Liver (tissue), 9 donors: ENCODE results near the gene PPP1R3D. TPM values are rescaled to one million over a fixed set of nuclear protein-coding genes. Genes with fewer than 3 reads are reported as not detected.

Experiments used
- DNase-seq: peaks from one replicate; pipeline ENCODE4 v3.0.0-alpha.2; 2017; ENCODE audit warnings: low spot score
- H3K27ac ChIP-seq, 2 donors: one replicate each; pipeline ENCODE4 v1.7.0; 2013; ENCODE audit warnings: inconsistent platforms in 2 of 2, low read length in 2 of 2, control low read depth in 1 of 2, low read depth in 1 of 2, mild to moderate bottlenecking in 1 of 2
- H3K27me3 ChIP-seq, 4 donors: one replicate each; pipeline versions ENCODE4 v1.6.1 to v1.7.0; 2013; ENCODE audit warnings: low read length in 3 of 4, inconsistent platforms in 1 of 4, mild to moderate bottlenecking in 1 of 4, moderate library complexity in 1 of 4; ENCODE audit not compliant: control insufficient read depth in 4 of 4, insufficient read depth in 4 of 4
- H3K36me3 ChIP-seq, 4 donors: one replicate each; pipeline versions ENCODE4 v1.6.1 to v1.7.0; 2013; ENCODE audit warnings: low read length in 3 of 4, mild to moderate bottlenecking in 3 of 4, low read depth in 1 of 4, moderate library complexity in 1 of 4; ENCODE audit not compliant: control insufficient read depth in 4 of 4, insufficient read depth in 3 of 4
- H3K4me1 ChIP-seq, 4 donors: one replicate each; pipeline versions ENCODE4 v1.6.1 to v1.7.0; 2013; ENCODE audit warnings: low read length in 3 of 4, mild to moderate bottlenecking in 3 of 4, moderate library complexity in 1 of 4; ENCODE audit not compliant: control insufficient read depth in 4 of 4, insufficient read depth in 4 of 4
- H3K4me3 ChIP-seq, 3 donors: one replicate each; pipeline versions ENCODE4 v1.6.1 to v1.7.0; 2013; ENCODE audit warnings: low read length in 3 of 3, control low read depth in 1 of 3, low read depth in 1 of 3, mild to moderate bottlenecking in 1 of 3
- H3K9ac ChIP-seq, 2 donors: one replicate each; pipeline ENCODE4 v1.7.0; 2013; ENCODE audit warnings: low read length in 2 of 2, mild to moderate bottlenecking in 2 of 2, moderate library complexity in 2 of 2, control low read depth in 1 of 2, low read depth in 1 of 2
- H3K9me3 ChIP-seq, 4 donors: one replicate each; pipeline versions ENCODE4 v1.6.1 to v1.7.0; 2013; ENCODE audit warnings: low read length in 3 of 4; ENCODE audit not compliant: control insufficient read depth in 4 of 4
- EGR1 ChIP-seq, 2 donors: IDR thresholded peaks; 2 replicates each; pipeline ENCODE4 v1.6.1; 2016 to 2018; ENCODE audit warnings: antibody characterized with exemption in 2 of 2, low read depth in 2 of 2
- FOXA1 ChIP-seq: IDR thresholded peaks from 2 replicates; pipeline ENCODE4 v1.6.1; 2016; ENCODE audit warnings: antibody characterized with exemption
- FOXA2 ChIP-seq: IDR thresholded peaks from 2 replicates; pipeline ENCODE4 v1.6.1; 2016; ENCODE audit warnings: antibody characterized with exemption
- GABPA ChIP-seq, 2 donors: IDR thresholded peaks in 1 of 2; conservative IDR thresholded peaks in 1 of 2; 2 replicates each; pipeline ENCODE4 v1.6.1; 2016; ENCODE audit warnings: antibody characterized with exemption in 2 of 2, mild to moderate bottlenecking in 1 of 2, moderate library complexity in 1 of 2
- HNF4A ChIP-seq, 2 donors: conservative IDR thresholded peaks; 2 replicates each; pipeline ENCODE4 v1.6.1; 2016; ENCODE audit warnings: antibody characterized with exemption in 2 of 2, mild to moderate bottlenecking in 2 of 2
- HNF4G ChIP-seq: IDR thresholded peaks from 2 replicates; pipeline ENCODE4 v1.6.1; 2016; ENCODE audit warnings: antibody characterized with exemption
- JUND ChIP-seq, 2 donors: IDR thresholded peaks; 2 replicates each; pipeline ENCODE4 v1.6.1; 2016; ENCODE audit warnings: antibody characterized with exemption in 2 of 2
- NR2F2 ChIP-seq: IDR thresholded peaks from 2 replicates; pipeline ENCODE4 v1.6.1; 2016; ENCODE audit warnings: antibody characterized with exemption
- RAD21 ChIP-seq, 2 donors: IDR thresholded peaks; 2 replicates each; pipeline ENCODE4 v1.6.1; 2016; ENCODE audit warnings: antibody characterized with exemption in 2 of 2, mild to moderate bottlenecking in 2 of 2
- REST ChIP-seq: IDR thresholded peaks from 2 replicates; pipeline ENCODE4 v1.6.1; 2016; ENCODE audit warnings: antibody characterized with exemption, mild to moderate bottlenecking
- RXRA ChIP-seq, 2 donors: IDR thresholded peaks; 2 replicates each; pipeline ENCODE4 v1.6.1; 2017 to 2018; ENCODE audit warnings: antibody characterized with exemption in 2 of 2, mild to moderate bottlenecking in 1 of 2
- YY1 ChIP-seq: IDR thresholded peaks from 2 replicates; pipeline ENCODE4 v1.6.1; 2016; ENCODE audit warnings: antibody characterized with exemption, mild to moderate bottlenecking
- WGBS: extraction: QIAGEN DNeasy Blood & Tissue Kit; methylation state at CpG from one replicate; pipeline ENCODE4 v1.1.7; 2013; 5-methylcytosine and 5-hydroxymethylcytosine counted together
- polyA plus RNA-seq, 2 donors: library from polyadenylated mRNA; stranded (reverse) in 1 of 2; unstranded in 1 of 2; fragments of 200-250 nt in 1 of 2; fragments of >200 nt in 1 of 2; fragmentation: Nextera tagmentation in 1 of 2; extraction: Ambion mirVana in 1 of 2; gene quantifications; one replicate each; pipeline versions ENCODE4 v1.2.1 to v1.2.3, GENCODE V29; 2013 to 2015
- total RNA-seq, 2 donors: library from RNA; depleted of rRNA; stranded (reverse); fragments of >200 nt; gene quantifications; one replicate each; pipeline ENCODE4 v1.2.3, GENCODE V29; 2014
- TF ChIP-seq, protein P1 (sequence below): IDR thresholded peaks from 2 replicates; pipeline ENCODE4 v1.6.1; 2016; ENCODE audit warnings: antibody characterized with exemption
- TF ChIP-seq, protein P2 (sequence below): fragments of 150-350 bp; IDR thresholded peaks from 2 replicates; pipeline ENCODE4 v1.5.1; 2017; ENCODE audit warnings: improper control_type of control experiment, low read depth, low read length; ENCODE audit not compliant: missing input control
- donor health status: healthy.
- donor health status: healthy.
- donor health status: healthy.
- donor health status: healthy.
- donor health status: healthy.

The PPP1R3D gene
- total and polyA plus RNA-seq, 4 donors: 0.28 to 2.2 (median 1.0) TPM

DNA sequence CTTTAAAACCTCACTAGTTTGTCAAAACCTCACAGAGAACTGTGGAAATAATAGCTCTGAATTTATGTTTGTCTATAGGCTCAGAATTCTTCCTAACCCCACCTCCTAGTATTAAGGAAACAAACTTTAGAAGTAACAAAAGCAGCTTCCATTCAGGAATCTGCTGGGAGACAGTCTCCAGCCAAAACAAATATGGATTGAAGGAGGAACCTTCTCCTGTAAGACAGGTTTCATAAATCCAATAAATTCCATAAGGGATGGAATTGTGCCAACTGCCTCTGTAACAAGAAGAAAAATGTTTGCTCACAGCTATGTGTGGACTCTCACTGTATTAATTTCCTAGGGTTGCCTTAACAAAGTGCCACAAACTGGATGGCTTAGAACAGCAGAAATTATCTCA, 14.2 kb downstream of the PPP1R3D start:
- no peak overlapping the region for H3K9ac ChIP-seq
- no peak for DNase-seq
- H3K4me3 ChIP-seq: no peak overlapping the region
- no peak overlapping the region for H3K27ac ChIP-seq
- no peaks in the 10 kb centered on the region for H3K36me3 ChIP-seq
- no peaks in the 10 kb centered on the region for H3K4me1 ChIP-seq
- TF ChIP-seq NR2F2 (no peak), RAD21 (IDR thresholded peaks at IDR 0.05) (no peak), FOXA1 (no peak), RXRA (IDR thresholded peaks at IDR 0.05) (no peak), REST (no peak)
- TF ChIP-seq, protein P1, sequence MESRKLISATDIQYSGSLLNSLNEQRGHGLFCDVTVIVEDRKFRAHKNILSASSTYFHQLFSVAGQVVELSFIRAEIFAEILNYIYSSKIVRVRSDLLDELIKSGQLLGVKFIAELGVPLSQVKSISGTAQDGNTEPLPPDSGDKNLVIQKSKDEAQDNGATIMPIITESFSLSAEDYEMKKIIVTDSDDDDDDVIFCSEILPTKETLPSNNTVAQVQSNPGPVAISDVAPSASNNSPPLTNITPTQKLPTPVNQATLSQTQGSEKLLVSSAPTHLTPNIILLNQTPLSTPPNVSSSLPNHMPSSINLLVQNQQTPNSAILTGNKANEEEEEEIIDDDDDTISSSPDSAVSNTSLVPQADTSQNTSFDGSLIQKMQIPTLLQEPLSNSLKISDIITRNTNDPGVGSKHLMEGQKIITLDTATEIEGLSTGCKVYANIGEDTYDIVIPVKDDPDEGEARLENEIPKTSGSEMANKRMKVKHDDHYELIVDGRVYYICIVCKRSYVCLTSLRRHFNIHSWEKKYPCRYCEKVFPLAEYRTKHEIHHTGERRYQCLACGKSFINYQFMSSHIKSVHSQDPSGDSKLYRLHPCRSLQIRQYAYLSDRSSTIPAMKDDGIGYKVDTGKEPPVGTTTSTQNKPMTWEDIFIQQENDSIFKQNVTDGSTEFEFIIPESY: no peak
- H3K9me3 ChIP-seq: no peaks in the 10 kb centered on the region
- peaks cover 0 to 8% (median 0%) of the 10 kb centered on the region in 4 donors for H3K27me3 ChIP-seq

GRCh38 chr20:59925359-59925758, 14.7 kb downstream of the PPP1R3D start:
- Histone ChIP-seq H3K36me3 (no peaks in the 10 kb centered on the region), H3K4me1 (no peaks in the 10 kb centered on the region), H3K27me3 (peaks cover 0 to 8% (median 0%) of the 10 kb centered on the region in 4 donors), H3K9ac (no peak overlapping the region), H3K4me3 (no peak overlapping the region), H3K9me3 (no peaks in the 10 kb centered on the region), H3K27ac (no peak overlapping the region)
- 77% methylated on average over 1 of the region's 1 CpG for WGBS
- TF ChIP-seq FOXA1 (no peak), HNF4A (conservative IDR thresholded peaks at IDR 0.05) (no peak), EGR1 (IDR thresholded peaks at IDR 0.05; ENCODE audit: low read depth in 2 of 2) (no peak), GABPA (IDR thresholded peaks at IDR 0.05 in 1 of 2, conservative IDR thresholded peaks at IDR 0.05 in 1 of 2) (no peak), REST (no peak), RAD21 (IDR thresholded peaks at IDR 0.05) (no peak), YY1 (no peak), FOXA2 (no peak), JUND (IDR thresholded peaks at IDR 0.05) (no peak), HNF4G (no peak)
- TF ChIP-seq, protein P2, sequence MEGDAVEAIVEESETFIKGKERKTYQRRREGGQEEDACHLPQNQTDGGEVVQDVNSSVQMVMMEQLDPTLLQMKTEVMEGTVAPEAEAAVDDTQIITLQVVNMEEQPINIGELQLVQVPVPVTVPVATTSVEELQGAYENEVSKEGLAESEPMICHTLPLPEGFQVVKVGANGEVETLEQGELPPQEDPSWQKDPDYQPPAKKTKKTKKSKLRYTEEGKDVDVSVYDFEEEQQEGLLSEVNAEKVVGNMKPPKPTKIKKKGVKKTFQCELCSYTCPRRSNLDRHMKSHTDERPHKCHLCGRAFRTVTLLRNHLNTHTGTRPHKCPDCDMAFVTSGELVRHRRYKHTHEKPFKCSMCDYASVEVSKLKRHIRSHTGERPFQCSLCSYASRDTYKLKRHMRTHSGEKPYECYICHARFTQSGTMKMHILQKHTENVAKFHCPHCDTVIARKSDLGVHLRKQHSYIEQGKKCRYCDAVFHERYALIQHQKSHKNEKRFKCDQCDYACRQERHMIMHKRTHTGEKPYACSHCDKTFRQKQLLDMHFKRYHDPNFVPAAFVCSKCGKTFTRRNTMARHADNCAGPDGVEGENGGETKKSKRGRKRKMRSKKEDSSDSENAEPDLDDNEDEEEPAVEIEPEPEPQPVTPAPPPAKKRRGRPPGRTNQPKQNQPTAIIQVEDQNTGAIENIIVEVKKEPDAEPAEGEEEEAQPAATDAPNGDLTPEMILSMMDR: no peak
- DNase-seq: no peak
